LHCN-M2 (cell line): ENCODE results near the gene DMXL1. TPM values are rescaled to one million over a fixed set of nuclear protein-coding genes. Genes with fewer than 3 reads are reported as not detected.
"Not testable (repeated sequence)": the region's sequence is repeated elsewhere in the genome, so short reads cannot be mapped to it uniquely, and the experiment has no call there.

Experiments
- DNase-seq: peaks from one replicate; pipeline ENCODE4 v3.0.0-alpha.2; 2012; ENCODE audit warnings: low read depth
- total RNA-seq: library from RNA; depleted of rRNA; stranded (reverse); fragments of >200 nt; gene quantifications from 2 replicates; pipeline ENCODE4 v1.2.3, GENCODE V29; 2014

Gene DMXL1
- total RNA-seq, 1 experiment from 2014 or later = 19.9 TPM

DNA sequence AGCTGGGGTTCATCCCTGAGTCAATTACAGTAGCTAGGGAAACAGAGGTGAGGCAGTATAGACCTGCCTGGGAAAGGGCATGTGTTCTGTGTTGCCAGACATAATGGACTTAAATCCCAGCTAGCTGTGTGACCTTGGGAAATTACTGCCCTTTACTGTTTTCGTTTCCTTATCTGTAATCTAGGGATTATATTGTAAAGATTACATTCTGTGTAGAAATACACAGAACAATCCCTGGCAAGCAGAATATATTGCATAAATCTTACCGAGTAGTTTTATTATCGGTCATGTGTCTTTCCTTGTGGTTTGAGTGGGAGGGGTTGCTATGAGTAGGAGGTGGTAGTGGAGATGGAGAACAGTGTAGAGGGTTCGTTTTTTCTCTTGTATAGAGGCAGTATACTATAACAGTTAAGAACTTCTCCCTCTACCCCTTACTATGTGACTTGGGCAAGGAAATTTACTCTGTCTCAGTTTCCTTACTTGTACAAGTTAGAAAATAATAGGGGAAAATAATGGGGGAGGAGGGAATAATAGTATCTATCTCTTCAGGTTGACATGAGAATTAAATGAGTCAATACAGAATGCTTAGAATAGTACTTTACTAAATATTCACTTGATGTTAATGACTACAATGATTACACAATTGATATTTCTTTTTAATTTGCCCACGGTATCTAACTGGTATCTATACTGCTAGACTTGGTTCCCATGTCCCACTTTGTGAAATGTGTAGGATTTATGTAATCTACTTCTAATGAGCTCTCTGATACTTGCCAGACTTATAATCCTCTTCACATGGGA, 7.1 kb upstream of the DMXL1 start:
- peak; percentile 12 for DNase-seq

DNA sequence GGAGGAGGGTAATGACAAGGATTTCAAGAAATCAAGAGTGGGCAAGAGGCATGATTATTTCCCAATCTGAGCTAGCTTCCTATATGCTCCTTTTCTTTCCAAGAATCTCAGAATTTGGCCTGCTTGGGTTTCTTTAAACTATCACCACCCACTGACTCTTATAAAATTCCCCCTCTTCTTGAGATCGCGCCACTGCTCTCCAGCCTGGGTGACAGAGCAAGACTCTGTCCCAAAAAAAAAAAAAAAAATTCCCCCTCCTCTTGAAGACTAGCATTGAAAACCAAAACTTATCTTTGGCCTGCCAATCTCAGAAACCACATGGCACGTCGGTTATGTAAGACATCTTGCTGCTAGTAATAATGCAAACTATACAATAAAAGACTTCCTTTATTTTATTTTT, 3.4 kb upstream of the DMXL1 start:
- no peak for DNase-seq

DNA sequence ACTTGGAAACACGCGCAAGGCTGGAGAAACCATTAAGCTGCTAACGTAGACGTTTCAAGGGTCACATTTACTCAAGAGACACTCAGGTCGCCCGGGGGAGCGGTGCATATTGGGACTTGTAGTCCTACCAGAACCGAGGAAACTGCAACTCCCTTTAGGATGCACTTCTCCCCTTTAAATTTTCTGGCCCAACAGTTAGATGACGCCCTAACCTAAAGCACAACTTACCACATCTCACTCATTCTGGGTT, 384 bp upstream of the DMXL1 start:
- no peak for DNase-seq

DNA sequence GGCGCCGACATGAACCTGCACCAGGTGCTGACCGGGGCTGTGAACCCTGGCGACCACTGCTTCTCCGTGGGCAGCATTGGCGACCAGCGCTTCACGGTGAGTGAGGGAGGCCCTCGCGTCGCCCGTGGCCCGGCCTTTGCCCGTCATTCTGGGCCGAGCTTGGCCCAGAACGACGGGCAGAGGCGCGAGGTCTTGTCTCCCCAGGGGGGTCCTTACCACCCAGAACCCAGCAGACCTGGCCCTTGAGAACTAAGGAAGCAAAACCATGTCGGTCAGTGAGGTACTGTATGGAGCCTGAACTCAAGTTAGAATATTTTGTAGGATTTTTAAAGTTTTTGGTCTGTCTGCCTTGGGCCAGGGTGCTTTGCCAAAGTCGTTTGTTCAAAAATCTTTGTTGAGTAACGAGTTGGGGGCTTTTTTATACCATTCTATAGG, 691 bp downstream of the DMXL1 start:
- DNase-seq = no peak

DNA sequence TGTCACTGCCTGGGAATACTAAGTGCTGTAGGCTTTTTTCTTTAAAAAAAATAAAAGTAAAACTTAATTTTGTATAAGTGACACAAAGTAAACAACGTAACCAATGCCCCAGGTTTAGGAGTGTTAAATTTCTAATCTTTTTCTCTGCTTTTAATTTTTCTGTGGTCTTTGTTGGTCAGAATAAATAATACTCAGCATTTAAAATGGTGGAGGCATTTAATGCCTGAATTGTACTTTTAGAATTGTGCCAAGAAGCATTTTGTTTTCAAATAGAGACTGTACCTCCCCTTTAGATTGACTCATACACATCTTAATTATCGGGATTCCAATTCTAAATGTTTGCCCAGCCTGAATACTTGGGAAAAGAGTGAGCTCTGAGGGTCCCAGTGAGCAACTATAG, 1.6 kb downstream of the DMXL1 start:
- DNase-seq = no peak

DNA sequence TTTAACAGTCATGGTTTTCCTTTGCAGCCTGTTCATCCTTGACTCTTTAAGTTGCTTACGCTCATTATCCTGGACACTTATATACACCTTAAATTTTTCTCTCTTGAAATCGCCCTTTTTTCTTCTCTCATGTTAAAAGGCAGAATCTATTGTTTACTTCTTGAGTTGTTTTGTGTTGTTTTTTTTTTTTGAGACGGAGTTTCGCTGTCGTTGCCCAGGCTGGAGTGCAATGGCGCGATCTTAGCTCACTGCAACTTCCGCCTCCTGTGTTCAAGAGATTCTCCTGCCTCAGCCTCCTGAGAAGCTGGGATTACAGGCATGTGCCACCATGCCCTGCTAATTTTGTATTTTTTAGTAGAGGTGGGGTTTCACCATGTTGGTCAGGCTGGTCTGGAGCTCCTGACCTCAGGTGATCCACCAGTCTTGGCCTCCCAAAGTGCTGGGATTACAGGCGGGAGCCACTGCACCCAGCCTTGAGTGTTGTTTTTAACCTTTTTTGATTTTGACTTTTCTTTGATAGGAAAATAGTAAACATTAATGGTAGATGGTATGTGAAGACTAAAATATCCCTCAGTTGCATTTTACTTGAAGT, 3.0 kb downstream of the DMXL1 start:
- not testable (repeated sequence) for DNase-seq

DNA sequence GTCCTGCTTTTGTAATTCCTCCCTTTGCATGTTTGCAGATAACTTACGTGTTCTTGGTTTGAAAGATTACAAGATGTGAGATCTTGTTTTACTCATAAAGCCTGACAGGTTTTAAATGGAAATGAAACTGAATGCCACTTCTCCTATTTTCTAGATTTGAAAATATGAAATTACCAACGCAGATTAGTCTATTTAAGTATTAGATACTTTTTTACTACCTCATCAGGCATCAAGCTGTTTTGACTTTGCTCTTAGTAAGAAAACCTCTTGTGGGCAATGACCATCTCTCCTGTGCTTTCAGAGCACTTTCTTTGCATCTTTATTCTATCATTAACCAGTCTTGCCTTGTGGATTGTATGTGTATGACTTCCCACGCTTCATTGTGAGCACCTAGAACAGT, 3.5 kb downstream of the DMXL1 start:
- DNase-seq = no peak

DNA sequence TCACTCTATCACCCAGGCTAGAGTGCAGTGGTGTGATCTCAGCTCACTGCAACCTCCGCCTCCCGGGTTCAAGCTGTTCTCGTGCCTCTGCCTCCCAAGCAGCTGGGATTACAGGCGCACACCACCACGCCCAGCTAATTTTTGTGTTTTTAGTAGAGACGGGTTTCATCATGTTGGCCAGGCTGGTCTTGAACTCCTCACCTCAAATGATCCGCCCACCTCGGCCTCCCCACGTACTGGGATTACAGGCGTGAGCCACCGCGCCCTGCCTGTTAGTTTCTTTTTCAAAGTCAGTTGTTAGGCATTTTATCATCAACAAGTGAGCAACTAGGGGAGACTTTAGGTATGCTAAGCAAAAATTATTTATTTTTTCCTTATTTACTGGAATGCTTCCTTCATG, 4.4 kb downstream of the DMXL1 start:
- not testable (repeated sequence) for DNase-seq

DNA sequence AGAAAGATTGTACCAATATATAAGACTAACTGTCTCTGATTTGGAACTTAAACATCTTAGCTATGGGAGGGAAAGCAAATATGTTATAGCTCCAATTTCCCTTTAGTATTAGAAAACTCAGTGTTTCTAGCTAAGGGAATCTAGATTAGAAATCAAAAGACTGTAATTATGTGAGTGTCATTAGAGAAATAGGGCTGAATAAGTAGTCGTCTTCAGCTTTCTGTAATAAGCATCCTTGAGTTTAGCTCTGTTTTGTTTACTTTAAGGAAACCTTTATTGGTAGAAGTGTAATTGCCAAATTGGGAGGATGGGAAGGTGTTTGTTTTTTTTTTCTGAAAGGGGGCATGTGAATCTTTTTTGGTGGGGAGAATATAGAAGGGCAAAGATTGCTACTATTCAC, 5.2 kb downstream of the DMXL1 start:
- no peak for DNase-seq

DNA sequence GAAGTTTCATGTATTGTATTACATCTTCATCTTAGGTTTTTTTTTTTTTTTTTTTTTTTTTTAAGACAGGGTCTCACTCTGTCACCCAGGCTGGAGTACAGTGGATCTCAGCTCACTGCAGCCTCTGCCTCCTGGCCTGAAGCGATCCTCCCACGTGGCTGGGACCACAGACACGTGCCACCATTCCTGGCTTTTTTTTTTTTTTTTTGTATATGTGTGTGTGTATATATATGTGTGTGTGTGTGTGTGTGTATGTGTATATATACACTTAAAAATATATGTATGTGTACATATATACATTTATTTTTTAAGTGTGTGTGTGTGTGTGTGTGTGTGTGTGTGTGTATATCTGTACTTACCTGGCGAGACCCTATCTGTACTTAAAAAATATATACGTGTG, 6.6 kb downstream of the DMXL1 start:
- DNase-seq = no peak

DNA sequence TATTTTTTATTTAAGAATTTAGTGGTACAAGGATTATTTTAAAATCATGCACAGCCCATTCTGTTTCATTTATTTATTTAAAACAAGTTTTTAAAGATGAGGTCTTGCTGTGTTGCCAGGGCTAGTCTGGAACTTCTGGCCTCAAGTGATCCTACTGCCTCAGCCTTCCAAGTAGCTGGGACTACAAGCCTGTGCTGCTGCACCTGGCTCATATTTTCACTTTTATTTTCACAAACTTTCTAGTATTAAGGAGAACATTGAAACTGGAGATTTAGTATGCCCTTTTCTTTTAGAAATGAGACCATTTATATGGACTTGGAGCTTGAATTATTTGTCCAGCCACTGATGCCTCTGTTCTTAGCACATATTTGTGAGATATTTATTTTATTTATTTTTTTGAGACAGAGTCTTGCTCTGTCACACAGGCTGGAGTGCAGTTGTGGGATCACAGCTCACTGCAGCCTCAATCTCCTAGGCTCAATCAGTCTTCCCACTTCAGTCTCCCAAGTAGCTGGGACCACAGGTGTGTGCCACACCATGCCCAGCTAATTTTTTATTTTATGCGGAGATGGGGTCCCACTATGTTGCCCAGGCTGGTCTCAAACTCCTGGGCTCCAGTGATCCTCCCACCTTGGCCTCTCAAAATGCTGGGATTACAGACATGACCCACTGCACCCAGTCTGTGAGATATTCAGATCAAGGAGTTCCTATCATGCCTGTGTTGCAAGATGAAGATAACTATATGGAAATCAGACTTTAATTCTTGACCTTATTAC, 7.4 kb downstream of the DMXL1 start:
- no peak for DNase-seq

DNA sequence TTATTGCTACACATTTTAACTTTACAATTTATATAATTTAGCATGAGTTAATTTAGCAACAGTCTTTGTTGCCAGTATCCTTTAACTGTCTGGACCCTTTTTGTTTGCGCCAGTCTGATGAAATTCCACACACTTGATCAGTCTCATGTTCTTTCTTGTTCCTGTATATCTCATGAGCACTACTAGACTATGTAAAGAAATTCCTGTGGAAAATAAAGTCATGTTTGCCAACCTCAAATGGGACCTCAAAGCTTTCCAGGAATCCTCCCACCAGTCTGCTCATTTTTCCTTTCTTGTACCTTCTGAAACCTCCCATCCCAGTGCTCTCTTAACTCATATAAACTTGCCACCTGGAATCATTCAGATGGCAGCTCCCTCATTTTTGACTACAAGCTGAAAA, 8.0 kb downstream of the DMXL1 start:
- DNase-seq = no peak

DNA sequence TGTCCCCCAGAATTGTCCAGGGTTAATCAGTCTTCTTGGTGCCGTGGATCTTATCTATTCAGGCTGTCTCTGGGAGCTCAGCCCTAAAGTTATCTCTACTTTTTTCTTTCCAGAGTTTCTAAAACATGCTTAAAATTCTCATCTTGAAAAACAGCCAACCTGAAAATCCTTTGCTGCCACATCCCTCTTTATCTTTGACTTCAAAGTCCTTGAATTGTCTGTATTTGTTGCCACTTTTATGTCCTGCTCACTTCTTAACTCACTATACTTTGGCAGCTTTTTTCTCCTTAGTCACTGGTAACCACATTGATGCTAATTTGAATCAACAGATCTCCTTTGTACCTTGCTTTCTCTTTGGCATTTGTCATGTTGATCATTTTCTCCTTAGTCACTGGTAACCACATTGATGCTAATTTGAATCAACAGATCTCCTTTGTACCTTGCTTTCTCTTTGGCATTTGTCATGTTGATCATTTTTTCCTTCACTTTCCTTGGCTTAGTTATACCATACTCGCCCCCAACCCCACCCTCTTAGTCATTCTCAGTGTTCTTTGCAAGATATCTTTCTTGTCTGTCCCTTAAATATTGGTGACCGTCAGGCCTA, 8.5 kb downstream of the DMXL1 start:
- no peak for DNase-seq

DNA sequence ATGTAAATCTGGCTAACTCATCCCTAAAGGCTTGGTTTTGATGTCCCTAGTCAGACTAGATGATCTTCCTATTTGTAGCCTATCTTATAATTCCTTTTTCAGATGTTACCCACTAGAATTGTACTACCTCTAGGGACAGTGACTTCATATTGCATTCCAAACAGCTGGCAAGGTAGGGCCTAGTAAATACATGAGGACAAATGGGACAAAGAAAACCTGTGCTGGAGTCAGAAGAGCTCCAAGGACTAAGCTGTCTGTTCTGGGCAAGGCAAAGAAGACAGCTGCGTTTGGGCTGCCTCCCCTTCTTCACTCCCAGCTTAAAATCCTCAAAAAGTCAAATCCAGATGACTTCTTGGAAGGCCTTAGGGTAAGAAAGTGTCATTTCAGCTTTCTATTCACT, 10.0 kb downstream of the DMXL1 start:
- no peak for DNase-seq

DNA sequence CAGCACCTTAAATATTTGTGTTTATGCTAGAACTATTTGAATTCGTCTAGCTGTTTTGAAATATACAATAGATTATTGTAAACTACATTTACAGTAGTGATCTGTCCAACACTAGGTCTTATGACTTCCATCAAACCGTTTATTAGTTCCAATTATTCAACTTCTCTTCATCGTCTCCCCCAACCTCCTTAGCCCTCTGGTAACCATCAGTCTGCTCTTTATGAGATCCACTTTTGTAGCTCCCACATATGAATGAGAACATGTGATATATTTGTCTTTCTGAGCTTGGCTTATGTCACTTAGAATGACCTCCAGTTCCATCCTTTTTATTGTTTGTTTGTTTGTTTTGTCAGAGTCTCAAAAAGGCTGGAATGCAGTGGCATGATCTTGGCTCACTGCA, 11.8 kb downstream of the DMXL1 start:
- no peak for DNase-seq

DNA sequence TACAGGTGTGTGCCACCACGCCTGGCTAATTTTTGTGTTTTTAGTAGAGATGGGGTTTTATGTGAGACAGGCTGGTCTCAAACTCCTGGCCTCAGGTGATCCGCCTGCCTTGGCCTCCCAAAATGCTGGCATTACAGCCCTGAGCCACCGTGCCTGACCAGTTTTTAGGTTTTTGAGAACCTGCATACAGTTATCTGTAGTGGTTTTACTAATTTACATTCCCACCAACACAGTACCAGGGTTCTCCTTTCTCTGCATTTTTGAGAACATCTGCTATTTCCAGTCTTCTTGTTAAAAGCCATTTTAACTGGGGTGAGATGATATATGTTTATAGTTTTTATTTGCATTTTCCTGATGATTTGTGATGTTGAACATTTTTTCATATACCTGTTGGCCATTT, 12.8 kb downstream of the DMXL1 start:
- no peak for DNase-seq

DNA sequence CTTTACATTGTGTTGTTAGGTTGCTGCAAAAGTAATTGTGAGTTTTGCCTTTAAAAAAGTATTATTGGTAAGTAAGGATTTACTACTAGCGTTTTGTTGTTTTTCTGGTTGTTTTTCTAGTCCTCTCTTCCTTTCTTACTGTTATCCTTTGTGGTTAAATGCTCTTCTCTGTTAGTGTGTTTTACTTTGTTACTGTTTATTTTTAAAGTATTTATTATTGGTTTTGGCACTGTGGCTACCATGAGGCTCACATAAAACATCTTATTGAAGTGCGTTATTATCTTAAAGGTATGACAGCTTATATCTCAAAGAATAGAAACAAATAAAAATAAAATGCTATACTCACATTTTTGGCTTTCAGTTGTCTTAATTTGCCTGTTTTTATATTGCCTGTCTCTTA, 17.6 kb downstream of the DMXL1 start:
- DNase-seq = no peak

DNA sequence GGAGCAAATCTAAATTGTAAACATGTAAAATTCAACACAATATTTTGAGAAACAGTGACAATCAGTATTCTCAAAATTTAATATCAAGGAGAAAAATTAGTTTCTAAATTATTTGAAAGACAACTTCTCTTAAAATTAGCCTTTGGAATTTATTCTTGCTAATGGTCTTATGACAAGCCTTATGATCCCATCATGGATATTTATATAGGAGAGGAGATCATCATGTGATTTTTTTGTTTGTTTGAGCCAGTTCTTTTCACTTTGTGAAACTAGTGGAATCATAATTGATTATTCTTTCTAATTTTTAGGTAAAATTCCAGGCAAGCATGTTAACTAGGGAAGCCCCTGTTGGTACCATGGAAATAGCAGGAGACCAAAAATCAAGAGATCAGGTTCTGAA, 24.7 kb downstream of the DMXL1 start:
- no peak for DNase-seq

DNA sequence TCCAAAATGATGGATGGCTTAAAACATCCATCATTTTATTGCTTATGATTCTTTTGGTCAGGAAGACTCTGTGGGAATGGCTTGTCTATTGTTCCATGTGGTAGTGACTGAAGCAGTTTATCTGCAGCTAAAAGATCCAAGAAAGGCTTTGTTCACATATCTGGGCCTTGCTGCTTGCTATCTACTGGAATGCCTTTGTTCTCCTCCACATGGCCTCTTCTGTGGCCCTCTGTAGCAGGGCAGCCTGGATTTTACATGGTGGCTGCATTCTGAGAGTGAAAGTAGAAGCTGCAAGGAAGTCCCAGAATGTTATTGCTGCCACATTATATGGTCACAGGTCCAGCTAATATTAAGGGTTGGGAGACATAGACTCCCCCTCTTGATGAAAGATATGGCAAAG, 35.1 kb downstream of the DMXL1 start:
- DNase-seq = no peak

DNA sequence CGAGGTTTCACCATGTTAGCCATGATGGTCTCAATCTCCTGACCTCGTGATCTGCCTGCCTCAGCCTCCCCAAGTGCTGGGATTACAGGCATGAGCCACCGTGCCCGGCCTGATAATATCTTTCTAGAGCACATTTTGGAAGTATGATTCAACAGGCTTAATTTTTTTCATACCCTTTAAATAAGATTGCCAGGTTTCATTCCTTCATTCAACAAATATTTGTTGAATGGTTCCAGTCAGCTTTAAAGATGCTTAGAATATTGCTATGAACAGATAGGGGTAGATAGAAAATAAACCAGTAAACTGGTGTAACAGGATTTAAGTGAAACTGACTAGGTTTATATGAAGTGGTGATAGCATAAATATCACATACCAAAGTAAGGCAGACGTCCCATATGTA, 41.3 kb downstream of the DMXL1 start:
- no peak for DNase-seq

DNA sequence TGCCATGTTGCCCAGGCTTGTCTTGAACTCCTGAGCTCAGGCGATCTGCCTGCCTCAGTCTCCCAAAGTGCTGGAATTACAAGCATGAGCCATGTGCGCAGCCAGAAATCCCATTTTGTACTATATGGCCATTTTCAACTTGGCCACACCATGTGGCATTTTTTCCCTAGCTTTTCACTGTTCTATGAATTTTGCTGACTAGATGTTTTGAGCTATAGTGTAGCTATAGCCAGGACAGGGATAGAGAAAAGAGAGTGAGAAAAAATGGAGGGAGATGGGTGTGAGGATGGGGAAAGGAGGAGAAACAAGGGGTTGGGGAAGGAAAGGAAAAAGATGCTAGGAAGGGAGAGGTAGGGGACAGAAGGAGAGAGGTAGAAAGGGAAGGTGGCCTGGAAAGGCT, 46.4 kb downstream of the DMXL1 start:
- no peak for DNase-seq

DNA sequence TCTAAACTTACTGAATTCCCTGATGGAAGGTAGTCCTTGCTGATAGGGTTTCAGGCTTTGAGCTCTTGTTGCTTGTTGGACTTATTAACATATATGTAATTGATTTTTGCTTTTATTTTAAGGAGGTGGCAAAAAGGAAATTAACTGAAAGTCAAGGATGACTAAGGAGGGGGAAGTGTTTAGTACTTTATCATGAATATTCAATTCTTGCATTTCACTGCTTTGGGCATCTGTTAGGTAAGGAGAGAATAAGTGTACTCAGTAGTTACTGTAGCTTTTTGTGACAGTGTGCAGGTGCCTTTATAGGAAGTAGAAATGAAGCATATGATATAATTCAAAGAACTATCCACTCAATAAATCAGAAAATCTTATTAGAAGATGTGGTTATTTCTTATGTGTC, 47.1 kb downstream of the DMXL1 start:
- no peak for DNase-seq

DNA sequence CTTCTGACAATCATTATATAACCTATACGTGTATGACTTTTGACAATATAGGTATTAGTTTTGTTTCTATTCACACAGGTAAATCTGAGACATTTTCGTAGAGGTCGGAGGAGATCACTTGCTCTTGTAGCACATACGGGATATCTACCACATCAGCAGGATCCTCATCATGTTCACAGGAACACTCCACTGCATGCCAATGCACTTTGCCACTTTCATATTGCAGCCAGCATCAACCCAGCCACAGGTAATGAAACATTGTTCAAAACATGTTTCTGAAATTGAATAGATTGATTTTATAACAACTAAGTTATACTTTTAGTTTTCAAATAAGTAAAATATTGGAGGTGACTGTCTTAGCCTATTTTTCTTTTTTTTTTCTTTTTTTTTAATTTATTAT, 50.0 kb downstream of the DMXL1 start:
- DNase-seq = no peak
